Brain microvascular endothelial cell (primary cell): Measurements from ENCODE around the gene TMEM39A.

Experiments used
- DNase-seq: peaks from one replicate; pipeline ENCODE4 v3.0.0-alpha.2; 2020
- H3K27ac ChIP-seq: fragments of 250-450 bp; sonication (Bioruptor Pico); 2 replicates; pipeline ENCODE4 v1.5.1; 2020; ENCODE audit warnings: mild to moderate bottlenecking, moderate library complexity
- H3K27me3 ChIP-seq: fragments of 250-450 bp; sonication (Bioruptor Pico); replicated peaks from 2 replicates; pipeline ENCODE4 v1.5.1; 2020; ENCODE audit warnings: mild to moderate bottlenecking
- H3K36me3 ChIP-seq: fragments of 250-450 bp; sonication (Bioruptor Pico); replicated peaks from 2 replicates; pipeline ENCODE4 v1.5.1; 2020; ENCODE audit warnings: mild to moderate bottlenecking
- H3K4me3 ChIP-seq: 2 replicates; pipeline ENCODE4 v1.5.1; 2011; ENCODE audit warnings: low read depth, mild to moderate bottlenecking, control low read depth, low read length, moderate library complexity
- in situ Hi-C: cut with HindIII; loops from 2 replicates; pipeline ENCODE4 v1.10.0; 2017; ENCODE audit warnings: low sequenced_read_pairs, low pct_ligation_motif_present
- TF ChIP-seq, protein P1 (sequence below): IDR thresholded peaks from 2 replicates; pipeline ENCODE4 v1.5.1; 2011; ENCODE audit warnings: low read depth, mild to moderate bottlenecking, moderate library complexity, low read length, control low read depth, inconsistent platforms; ENCODE audit errors: missing control alignments

TMEM39A gene

DNA sequence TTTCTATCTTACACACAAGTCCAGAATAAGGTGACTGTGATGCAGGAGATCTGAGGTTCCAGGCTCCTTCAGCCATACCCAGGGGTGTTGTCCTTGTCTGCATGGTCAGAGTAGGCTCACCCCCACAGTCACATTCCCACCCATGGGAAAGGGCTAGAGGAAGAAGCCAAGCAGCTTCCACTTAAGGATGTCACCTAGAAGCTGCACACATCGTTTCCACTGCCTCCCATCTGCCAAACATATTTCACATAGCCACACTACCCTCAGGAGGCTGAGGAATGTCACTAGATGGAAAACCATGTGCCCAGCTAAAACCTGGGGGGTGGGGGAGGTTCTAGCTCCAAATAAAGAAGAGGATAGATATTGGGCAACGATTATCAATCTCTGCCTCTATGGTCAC is 58.1 kb downstream of the TMEM39A start:
- TF ChIP-seq, protein P1, sequence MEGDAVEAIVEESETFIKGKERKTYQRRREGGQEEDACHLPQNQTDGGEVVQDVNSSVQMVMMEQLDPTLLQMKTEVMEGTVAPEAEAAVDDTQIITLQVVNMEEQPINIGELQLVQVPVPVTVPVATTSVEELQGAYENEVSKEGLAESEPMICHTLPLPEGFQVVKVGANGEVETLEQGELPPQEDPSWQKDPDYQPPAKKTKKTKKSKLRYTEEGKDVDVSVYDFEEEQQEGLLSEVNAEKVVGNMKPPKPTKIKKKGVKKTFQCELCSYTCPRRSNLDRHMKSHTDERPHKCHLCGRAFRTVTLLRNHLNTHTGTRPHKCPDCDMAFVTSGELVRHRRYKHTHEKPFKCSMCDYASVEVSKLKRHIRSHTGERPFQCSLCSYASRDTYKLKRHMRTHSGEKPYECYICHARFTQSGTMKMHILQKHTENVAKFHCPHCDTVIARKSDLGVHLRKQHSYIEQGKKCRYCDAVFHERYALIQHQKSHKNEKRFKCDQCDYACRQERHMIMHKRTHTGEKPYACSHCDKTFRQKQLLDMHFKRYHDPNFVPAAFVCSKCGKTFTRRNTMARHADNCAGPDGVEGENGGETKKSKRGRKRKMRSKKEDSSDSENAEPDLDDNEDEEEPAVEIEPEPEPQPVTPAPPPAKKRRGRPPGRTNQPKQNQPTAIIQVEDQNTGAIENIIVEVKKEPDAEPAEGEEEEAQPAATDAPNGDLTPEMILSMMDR = no peak
- peaks cover 29% of the 10 kb centered on the region for H3K36me3 ChIP-seq
- no peak overlapping the region for H3K27ac ChIP-seq
- in situ Hi-C loops = no loop called here
- DNase-seq = no peak
- no peak overlapping the region for H3K4me3 ChIP-seq
- no peaks in the 10 kb centered on the region for H3K27me3 ChIP-seq

DNA sequence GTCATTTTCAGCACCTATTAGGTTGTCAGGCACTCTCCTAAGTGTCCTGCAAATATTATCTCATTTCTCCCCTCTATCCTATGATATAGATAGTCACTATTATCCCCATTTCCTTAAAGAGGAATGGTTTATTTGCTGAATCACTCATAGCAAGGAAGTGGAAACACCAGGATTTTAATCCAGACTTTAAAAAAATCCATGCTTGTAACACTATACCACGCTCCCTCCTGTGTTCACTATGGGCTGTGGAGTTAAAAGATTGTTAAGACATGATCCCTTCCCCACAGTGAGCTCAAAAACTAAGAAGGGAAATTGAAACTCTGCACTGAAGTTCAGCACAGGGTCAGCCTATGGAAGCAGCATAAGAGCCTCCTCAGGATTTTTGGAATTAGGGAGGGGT is 60.2 kb downstream of the TMEM39A start:
- Histone ChIP-seq H3K27me3 (no peaks in the 10 kb centered on the region), H3K27ac (no peak overlapping the region), H3K36me3 (peaks cover 34% of the 10 kb centered on the region), H3K4me3 (no peak overlapping the region)
- in situ Hi-C loops = no loop called here
- TF ChIP-seq, protein P1 = no peak
- no peak for DNase-seq

DNA sequence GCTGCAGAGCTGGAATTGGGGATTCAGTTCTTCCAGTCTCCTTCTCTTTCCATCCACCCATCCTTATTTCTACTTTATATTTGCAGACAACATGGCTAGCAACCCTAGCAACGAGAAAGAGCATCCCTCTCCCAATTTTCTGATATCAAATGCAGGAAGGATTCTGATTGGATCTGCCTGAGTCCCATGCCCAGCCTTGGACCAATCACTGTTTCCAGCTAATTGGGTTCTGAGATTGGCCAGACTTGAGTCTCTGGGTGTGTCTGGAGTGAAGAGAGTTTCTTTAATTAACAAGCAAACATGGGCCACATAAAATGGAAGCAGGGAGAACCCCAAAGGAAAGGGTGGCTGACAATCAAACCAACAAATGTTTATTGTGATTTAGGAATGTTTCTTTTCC is 60.6 kb downstream of the TMEM39A start:
- TF ChIP-seq, protein P1 = no peak
- Histone ChIP-seq H3K4me3 (no peak overlapping the region), H3K27ac (no peak overlapping the region), H3K27me3 (no peaks in the 10 kb centered on the region), H3K36me3 (peaks cover 34% of the 10 kb centered on the region)
- in situ Hi-C loops = no loop called here
- no peak for DNase-seq

DNA sequence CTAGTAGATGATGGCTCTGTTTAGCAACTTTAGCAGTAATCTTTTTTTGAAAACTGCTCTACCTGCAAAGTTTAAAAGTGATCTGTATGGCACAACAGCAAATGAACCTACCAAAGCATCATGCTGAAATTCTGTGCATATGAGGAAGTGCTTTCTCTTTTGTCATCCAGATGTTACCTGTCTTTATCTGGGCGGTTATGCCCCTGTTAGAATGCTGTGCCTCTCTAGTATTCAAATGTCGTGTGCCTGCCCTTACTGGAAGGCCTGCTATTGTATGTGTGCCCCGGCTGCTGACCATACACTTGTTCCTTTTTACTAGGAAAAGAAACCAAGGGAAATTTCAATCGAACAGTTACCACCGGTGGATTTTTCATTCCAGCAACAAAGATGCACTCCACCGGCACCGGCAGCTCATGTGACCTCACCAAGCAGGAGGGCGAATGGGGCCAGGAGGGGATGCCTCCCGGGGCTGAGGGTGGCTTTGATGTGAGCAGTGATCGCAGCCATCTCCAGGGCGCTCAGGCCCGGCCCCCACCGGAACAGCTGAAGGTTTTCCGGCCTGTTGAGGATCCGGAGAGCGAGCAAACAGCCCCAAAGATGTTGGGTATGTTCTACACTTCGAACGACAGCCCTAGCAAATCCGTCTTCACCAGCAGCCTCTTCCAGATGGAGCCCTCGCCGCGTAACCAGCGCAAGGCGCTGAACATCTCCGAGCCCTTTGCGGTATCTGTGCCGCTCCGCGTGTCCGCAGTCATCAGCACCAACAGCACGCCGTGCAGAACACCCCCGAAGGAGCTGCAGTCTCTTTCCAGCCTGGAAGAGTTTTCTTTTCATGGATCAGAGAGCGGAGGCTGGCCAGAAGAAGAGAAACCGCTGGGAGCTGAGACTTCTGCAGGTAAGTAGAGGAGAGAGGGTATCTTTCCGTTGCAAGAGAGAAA is 61.6 kb downstream of the TMEM39A start:
- TF ChIP-seq, protein P1 = no peak
- no peak for DNase-seq
- Histone ChIP-seq H3K27me3 (no peaks in the 10 kb centered on the region), H3K36me3 (peaks cover 34% of the 10 kb centered on the region), H3K27ac (no peak overlapping the region), H3K4me3 (no peak overlapping the region)
- in situ Hi-C loops = no loop called here

DNA sequence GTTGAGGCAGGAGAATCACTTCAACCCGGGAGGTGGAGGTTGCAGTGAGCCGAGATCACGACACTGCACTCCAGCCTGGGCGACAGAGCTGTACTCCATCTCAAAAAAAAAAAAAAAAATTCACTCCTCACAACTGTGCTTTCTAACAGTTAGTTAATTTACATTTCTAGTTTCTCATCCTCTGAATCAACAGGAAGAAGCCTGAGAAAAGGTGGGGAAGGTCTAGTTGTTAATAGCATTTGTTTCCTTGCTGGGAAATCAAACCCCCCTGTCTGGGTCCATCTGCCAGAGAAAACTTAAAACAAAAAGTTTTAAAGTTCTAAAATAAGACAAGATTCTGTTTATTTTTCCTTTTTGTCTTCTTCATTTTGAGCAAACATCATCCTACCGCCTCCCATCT is 62.3 kb downstream of the TMEM39A start:
- Histone ChIP-seq H3K27ac (no peak overlapping the region), H3K4me3 (no peak overlapping the region), H3K27me3 (no peaks in the 10 kb centered on the region), H3K36me3 (peaks cover 36% of the 10 kb centered on the region)
- no peak for DNase-seq
- TF ChIP-seq, protein P1 = no peak
- in situ Hi-C loops = no loop called here
